A549 (cell line): ENCODE data around the gene SFT2D1.

ENCODE experiments used
- CTCF ChIP-seq: fragments of >200 bp; sonication (Bioruptor Twin); formaldehyde crosslinking; IDR thresholded peaks from 3 replicates; pipeline ENCODE4 v1.5.1; 2016
- NFE2L2 ChIP-seq: fragments of 150-350 bp; conservative IDR thresholded peaks from 2 replicates; pipeline ENCODE4 v1.6.1; 2014; ENCODE audit warnings: low read length

DNA sequence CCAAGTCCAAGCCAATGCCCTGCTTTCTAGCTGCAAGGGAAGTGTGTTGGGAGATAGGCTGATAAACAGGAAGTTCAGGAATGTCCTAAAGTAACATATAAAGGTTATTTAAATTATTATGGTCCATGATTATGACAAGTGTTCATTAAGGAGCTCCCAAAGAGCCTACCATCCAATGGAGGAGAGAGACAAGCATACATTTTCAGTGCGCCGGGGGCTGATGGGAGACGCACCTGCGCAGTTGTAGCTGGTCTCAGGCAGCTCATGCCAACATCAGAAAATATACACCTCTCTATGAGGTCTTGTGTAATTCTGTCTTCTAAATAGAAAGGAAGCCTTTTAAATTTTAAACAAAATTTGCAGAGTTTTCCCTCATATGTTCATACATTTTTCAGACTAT is 12.6 kb upstream of the SFT2D1 start:
- TF ChIP-seq NFE2L2 (no peak), CTCF (no peak)
